TTC549 (cell line): ENCODE data around the gene HMG20A.
"Not testable (repeated sequence)": the region's sequence is repeated elsewhere in the genome, so short reads cannot be mapped to it uniquely, and the experiment has no call there.

ENCODE experiments used
- FAIRE-seq: peaks from 2 replicates; lab custom pipeline; 2012; peaks lifted over from hg19 to GRCh38; lab: Jason Lieb, UNC

Gene HMG20A

GRCh38 chr15:77420610-77421369 lies at the start of gene HMG20A:
HMG20A (plus strand) TSS chr15:77420888; CDS start chr15:77458408, 37,520 bp downstream.
- FAIRE-seq = no peak

GRCh38 chr15:77371850-77372563 lies 48.7 kb upstream of the HMG20A start:
- no peak for FAIRE-seq

GRCh38 chr15:77373441-77373840 lies 47.2 kb upstream of the HMG20A start:
- FAIRE-seq = no peak

DNA sequence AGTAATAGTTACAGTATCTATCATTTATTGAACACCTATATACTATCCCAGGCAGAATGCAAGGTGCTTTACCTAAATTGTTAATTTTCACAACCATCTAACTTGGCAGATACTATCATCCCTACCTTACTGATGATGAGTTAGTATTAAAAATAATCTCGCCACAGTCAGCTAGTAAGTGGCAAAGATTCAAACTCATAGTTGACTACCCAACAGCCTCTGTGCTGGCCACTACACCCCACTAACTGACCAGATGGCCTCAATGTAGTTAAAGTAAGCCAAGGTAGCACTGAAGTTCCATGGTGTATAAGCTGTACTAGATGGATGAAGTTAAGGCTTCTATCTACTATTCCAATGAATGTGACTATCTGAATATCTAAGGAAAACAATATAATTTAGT lies 45.6 kb upstream of the HMG20A start:
- no peak for FAIRE-seq

GRCh38 chr15:77376770-77377169 lies 43.9 kb upstream of the HMG20A start:
- no peak for FAIRE-seq

DNA sequence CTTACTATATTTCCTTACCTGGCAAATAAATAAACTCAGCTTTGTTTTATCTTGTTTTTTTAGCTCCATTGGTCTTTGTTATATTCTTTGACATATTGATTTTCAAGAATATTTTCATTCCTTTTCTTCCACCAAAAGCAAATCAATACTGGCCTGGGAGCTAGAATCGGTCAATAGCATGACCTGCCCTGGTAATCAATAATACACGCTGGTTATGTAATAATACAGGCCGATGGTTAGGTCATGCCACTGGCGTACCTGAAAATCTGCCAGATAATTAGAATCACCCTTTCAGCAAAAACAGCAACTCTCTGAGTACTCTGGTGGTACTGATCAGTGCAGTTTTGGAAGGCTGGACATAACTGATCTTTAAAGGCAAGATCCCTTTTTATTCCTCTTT lies 40.7 kb upstream of the HMG20A start:
- no peak for FAIRE-seq

GRCh38 chr15:77384086-77384485 lies 36.6 kb upstream of the HMG20A start:
- no peak for FAIRE-seq

GRCh38 chr15:77384589-77385359 lies 35.9 kb upstream of the HMG20A start:
- no peak for FAIRE-seq

- FAIRE-seq = no peak
Measured at GRCh38 chr15:77386626-77387025, 34.1 kb upstream of the HMG20A start.

GRCh38 chr15:77387365-77388105 lies 33.2 kb upstream of the HMG20A start:
- no peak for FAIRE-seq

DNA sequence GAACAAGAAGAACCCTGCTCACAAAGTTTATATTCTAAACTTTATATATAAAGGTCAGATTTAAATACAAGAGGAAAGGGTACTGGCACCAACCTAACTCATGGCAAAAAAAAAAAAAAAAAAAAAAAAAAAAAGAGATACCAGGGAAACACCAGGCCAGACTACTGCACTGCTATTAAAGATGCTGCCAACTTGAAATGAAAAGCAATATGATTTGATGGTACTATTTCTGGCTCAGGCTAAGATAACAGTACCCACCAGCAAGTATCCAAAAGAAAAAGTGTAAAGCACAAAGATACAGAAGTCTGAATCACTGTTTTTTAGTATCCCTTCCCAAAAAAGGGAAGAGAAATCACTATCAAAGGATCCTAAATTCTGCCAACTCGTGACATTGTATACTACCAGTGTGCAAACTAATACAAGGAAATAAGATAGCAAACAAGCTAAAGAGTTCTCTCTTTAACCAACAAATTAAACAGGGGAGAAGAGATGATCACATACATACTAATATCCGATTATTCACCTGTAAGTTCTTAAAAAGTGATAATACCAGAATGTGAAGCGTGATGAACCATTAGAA lies 29.2 kb upstream of the HMG20A start:
- FAIRE-seq = no peak

- FAIRE-seq = no peak
Measured at GRCh38 chr15:77392762-77393470, 27.8 kb upstream of the HMG20A start.

DNA sequence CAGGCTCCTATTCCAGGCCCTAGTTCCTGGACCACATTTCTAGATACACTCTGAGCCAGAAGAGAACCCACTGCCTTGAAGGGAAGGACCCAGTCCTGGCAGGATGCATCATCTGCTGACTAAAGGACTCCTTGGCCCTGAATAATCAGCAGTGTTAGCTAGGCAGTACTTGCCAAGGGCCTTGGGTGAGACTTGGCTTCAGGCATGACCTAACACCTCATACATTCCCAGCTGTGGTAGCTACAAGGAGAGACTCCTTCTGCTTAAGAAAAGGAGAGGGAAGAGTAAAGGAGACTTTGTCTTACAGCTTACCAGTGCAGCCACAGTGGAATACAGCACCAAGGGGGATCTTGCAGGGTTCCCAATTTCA lies 27.2 kb upstream of the HMG20A start:
- no peak for FAIRE-seq

GRCh38 chr15:77395013-77395774 lies 25.5 kb upstream of the HMG20A start:
- no peak for FAIRE-seq

GRCh38 chr15:77396692-77397091 lies 24.0 kb upstream of the HMG20A start:
- FAIRE-seq = no peak

DNA sequence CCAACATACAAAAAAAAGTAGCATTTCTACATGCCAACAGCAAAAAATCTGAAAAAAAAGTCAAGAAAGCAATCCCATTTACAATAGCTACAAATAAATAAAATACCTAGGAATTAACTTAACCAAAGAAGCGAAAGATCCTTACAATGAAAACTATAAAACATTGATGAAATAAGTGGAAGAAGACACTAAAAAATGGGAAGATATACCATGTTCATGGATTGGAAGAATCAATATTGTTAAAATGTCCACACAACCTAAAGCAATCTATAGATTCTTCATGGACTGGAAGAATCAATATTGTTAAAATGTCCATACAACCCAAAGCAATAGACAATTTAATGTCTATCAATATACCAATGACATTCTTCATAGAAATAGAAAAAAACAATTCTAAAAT lies 21.8 kb upstream of the HMG20A start:
- no peak for FAIRE-seq

DNA sequence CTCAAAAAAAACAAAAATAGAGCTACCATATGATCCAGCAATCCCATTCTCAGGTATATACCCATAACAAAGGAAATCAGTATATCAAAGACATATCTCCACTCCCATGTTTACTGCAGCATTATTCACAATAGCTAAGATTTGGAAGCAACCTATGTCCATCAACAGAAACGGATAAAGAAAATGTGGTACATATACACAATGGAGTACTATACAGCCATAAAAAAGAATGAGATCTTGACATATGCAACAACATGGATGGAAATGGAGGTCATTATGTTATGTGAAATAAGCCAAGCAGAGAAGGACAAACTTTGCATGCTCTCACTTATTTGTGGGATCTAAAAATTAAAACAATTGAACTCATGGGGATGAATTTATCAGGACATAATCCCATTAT lies 20.4 kb upstream of the HMG20A start:
- no peak for FAIRE-seq

GRCh38 chr15:77402740-77403379 lies 17.8 kb upstream of the HMG20A start:
- no peak for FAIRE-seq

- FAIRE-seq = not testable (repeated sequence)
Measured at GRCh38 chr15:77406173-77406759, 14.4 kb upstream of the HMG20A start.

- no peak for FAIRE-seq
Measured at GRCh38 chr15:77406846-77407245, 13.8 kb upstream of the HMG20A start.
